ENCODE measurements around the gene CRYBA4. TPM values are rescaled to one million over a fixed set of nuclear protein-coding genes. Genes with fewer than 3 reads are reported as not detected.

The CRYBA4 gene
- total RNA-seq, 1 experiment from 2014 or later: not detected

DNA sequence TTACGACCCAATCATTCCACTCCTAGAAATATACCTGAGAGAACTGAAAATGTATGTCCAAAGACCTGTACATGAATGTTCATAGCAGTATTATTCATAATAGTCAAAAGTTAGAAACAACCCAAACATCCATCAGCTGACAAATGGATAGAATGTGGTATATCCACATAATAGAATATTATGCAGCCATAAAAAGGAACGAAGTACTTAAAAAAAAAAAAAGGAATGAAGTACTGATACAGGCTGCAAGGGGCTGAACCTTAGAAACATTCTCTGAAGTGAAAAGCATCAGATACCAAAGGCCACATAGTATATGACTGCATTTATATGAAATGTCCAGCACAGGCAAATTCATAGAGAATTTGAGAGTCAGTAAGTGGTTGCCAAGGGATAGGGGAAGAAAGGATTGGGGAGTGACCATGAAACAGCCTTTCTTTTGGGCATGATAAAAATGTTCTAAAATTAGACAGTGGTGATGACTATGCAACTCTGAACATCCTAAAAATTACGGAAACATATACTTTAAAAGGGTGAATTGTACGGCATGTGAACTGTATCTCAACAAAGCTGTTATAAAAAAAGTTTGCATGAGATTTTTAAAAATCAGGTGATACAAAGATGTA lies 33.7 kb upstream of the CRYBA4 start:
- CTCF ChIA-PET: no interaction called here
- Mint-ChIP-seq H3K4me1 (ENCODE audit: insufficient read depth, unreplicated experiment) (peaks cover 24% of the 10 kb centered on the region), H3K27me3 (ENCODE audit: insufficient read depth, unreplicated experiment) (no peaks in the 10 kb centered on the region), H3K36me3 (ENCODE audit: insufficient read depth, unreplicated experiment) (no peaks in the 10 kb centered on the region), H3K9me3 (ENCODE audit: unreplicated experiment) (no peaks in the 10 kb centered on the region), H3K27ac (ENCODE audit: low read depth, unreplicated experiment) (no peak overlapping the region), H3K4me3 (ENCODE audit: unreplicated experiment) (peak overlapping the region; percentile 79)
- TF ChIP-seq, protein P1, sequence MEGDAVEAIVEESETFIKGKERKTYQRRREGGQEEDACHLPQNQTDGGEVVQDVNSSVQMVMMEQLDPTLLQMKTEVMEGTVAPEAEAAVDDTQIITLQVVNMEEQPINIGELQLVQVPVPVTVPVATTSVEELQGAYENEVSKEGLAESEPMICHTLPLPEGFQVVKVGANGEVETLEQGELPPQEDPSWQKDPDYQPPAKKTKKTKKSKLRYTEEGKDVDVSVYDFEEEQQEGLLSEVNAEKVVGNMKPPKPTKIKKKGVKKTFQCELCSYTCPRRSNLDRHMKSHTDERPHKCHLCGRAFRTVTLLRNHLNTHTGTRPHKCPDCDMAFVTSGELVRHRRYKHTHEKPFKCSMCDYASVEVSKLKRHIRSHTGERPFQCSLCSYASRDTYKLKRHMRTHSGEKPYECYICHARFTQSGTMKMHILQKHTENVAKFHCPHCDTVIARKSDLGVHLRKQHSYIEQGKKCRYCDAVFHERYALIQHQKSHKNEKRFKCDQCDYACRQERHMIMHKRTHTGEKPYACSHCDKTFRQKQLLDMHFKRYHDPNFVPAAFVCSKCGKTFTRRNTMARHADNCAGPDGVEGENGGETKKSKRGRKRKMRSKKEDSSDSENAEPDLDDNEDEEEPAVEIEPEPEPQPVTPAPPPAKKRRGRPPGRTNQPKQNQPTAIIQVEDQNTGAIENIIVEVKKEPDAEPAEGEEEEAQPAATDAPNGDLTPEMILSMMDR (IDR thresholded peaks at IDR 0.05; ENCODE audit: unreplicated experiment): no peak
- DNase-seq (ENCODE audit: unreplicated experiment): no peak
- TSS peak; percentile 42 for BruUV-seq (replicated peaks)
- POLR2A ChIA-PET: interaction anchor here (1.0 kb wide), 1 partner anchor 22 kb away, joined by 4 read pairs; no protein-coding TSS in a partner anchor
- intact Hi-C loops (cut with micrococcal nuclease): no loop called here

DNA sequence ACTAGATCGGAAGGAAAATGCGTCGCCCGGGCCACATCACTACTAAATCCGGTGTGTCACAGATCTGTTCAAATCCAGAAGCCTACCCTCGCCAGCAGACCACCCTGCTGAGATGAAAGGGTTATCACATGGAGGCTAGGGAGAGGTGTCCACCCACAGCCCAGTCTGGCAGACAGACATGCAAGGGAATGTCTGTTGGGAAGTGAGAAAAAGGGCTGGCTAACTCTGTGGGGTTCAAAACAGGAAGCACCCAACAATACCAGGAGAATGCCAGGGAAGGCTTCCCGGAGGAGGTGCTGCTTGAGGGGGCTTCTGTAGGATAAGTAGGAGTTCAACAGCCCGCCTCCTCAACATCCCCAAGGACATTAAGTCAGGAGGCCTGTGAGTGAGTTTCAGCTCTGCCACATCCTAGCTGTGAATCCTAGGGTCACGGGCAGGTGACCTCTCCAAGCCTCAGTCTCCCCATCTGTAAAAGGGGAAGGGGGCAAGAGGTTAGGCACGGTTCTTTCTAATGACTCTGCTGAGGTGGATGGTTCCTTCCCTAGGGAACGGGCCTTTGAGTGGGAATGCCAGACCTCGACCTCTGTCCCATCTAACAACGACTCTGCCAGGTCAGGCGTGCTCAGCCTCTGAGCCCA lies 32.9 kb upstream of the CRYBA4 start:
- Mint-ChIP-seq H3K27ac (ENCODE audit: low read depth, unreplicated experiment) (no peak overlapping the region), H3K4me1 (ENCODE audit: insufficient read depth, unreplicated experiment) (peaks cover 23% of the 10 kb centered on the region), H3K36me3 (ENCODE audit: insufficient read depth, unreplicated experiment) (no peaks in the 10 kb centered on the region), H3K4me3 (ENCODE audit: unreplicated experiment) (peak overlapping the region; percentile 79), H3K9me3 (ENCODE audit: unreplicated experiment) (no peaks in the 10 kb centered on the region), H3K27me3 (ENCODE audit: insufficient read depth, unreplicated experiment) (no peaks in the 10 kb centered on the region)
- TF ChIP-seq, protein P1 (IDR thresholded peaks at IDR 0.05; ENCODE audit: unreplicated experiment): no peak
- POLR2A ChIA-PET: interaction anchor here (0.6 to 2.3 kb wide), 3 partner anchors 23 to 90 kb away, joined by 3 to 6 read pairs (median 4); partner anchors contain the start of gene TFIP11
- intact Hi-C loops (cut with micrococcal nuclease): no loop called here
- no TSS peak for BruUV-seq (replicated peaks)
- CTCF ChIA-PET: no interaction called here
- DNase-seq (ENCODE audit: unreplicated experiment): no peak

DNA sequence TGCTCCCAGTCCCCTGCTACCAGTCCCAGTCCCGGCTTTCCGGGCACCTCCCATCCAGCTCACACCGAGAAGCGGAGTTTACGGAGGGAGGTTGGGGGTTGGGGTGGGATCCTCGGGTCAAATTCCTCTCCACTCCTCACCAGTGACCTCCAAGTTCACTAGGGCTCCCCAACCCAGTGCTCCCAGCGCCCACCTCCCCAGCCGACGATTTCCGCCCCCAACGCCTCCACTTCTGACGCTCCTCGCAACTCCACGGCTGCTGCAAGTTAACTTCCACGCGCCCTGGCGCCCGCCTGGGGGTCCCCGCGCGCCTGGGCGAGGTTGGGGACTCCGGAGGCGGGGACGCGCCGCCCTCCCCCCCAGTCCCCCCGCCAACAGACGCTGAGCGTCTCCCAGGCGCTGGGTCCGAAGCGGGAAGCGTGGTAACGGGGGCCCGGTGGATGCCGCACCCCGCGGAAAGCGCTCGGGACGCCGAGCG lies 32.4 kb upstream of the CRYBA4 start:
- no TSS peak for BruUV-seq (replicated peaks)
- TF ChIP-seq, protein P1 (IDR thresholded peaks at IDR 0.05; ENCODE audit: unreplicated experiment): no peak
- DNase-seq (ENCODE audit: unreplicated experiment): no peak
- intact Hi-C loops (cut with micrococcal nuclease): no loop called here
- CTCF ChIA-PET: interaction anchor here (0.6 to 1.6 kb wide), 2 partner anchors 9 to 86 kb away, joined by 3 to 4 read pairs; no protein-coding TSS in a partner anchor
- Mint-ChIP-seq H3K4me3 (ENCODE audit: unreplicated experiment) (peak overlapping the region; percentile 79), H3K9me3 (ENCODE audit: unreplicated experiment) (no peaks in the 10 kb centered on the region), H3K36me3 (ENCODE audit: insufficient read depth, unreplicated experiment) (no peaks in the 10 kb centered on the region), H3K4me1 (ENCODE audit: insufficient read depth, unreplicated experiment) (peaks cover 18% of the 10 kb centered on the region), H3K27me3 (ENCODE audit: insufficient read depth, unreplicated experiment) (no peaks in the 10 kb centered on the region), H3K27ac (ENCODE audit: low read depth, unreplicated experiment) (no peak overlapping the region)
- POLR2A ChIA-PET: interaction anchor here (0.6 to 2.3 kb wide), 6 partner anchors 8 to 105 kb away, joined by 3 to 6 read pairs (median 3); partner anchors contain the start of gene TFIP11

Data from MCF 10A (cell line).